CD4-positive, alpha-beta T cell (primary cell): ENCODE results near the gene ADIRF. TPM values are rescaled to one million over a fixed set of nuclear protein-coding genes. Genes with fewer than 3 reads are reported as not detected.
"Not testable (repeated sequence)": the region's sequence is repeated elsewhere in the genome, so short reads cannot be mapped to it uniquely, and the experiment has no call there.

Experiments
- ATAC-seq: fragments of 200-7000 bp; cut with Tn5 transposase; one replicate; pipeline ENCODE4 v1.10.0; 2022; ENCODE audit warnings: mild to moderate bottlenecking; ENCODE audit not compliant: poor library complexity
- CTCF ChIA-PET: fragments of 350-600 bp; sonication (Branson Sonifier 250); formaldehyde crosslinking; loops from one replicate; lab custom pipeline; 2021; ENCODE audit warnings: antibody characterized with exemption, inconsistent platforms; lab: Charles Lee
- POLR2A ChIA-PET: fragments of 350-600 bp; sonication (Branson Sonifier 250); formaldehyde crosslinking; loops from one replicate; lab custom pipeline; 2021; ENCODE audit warnings: antibody characterized with exemption, inconsistent platforms; lab: Charles Lee
- DNase-seq, 14 experiments: peaks; one replicate each; pipeline ENCODE4 v3.0.0-alpha.2; 2013 to 2020; ENCODE audit warnings: mixed read lengths in 2 of 14
- H3K27ac ChIP-seq, 2 donors: one replicate each; pipeline versions ENCODE4 v1.5.1 to v1.7.0; 2013; ENCODE audit warnings: low read length in 2 of 2, low read depth in 1 of 2, mild to moderate bottlenecking in 1 of 2
- H3K27me3 ChIP-seq, 2 experiments: 1 replicate in 1 of 2; 2 replicates in 1 of 2; pipeline versions ENCODE4 v1.6.1 to v1.7.0; 2013; ENCODE audit warnings: low read length in 2 of 2, control low read depth in 1 of 2, mild to moderate bottlenecking in 1 of 2, moderate library complexity in 1 of 2; ENCODE audit not compliant: insufficient read depth in 2 of 2, control insufficient read depth in 1 of 2
- H3K36me3 ChIP-seq: one replicate; pipeline ENCODE4 v1.6.1; 2013; ENCODE audit warnings: low read length, control low read depth; ENCODE audit not compliant: insufficient read depth
- H3K4me1 ChIP-seq: one replicate; pipeline ENCODE4 v1.6.1; 2013; ENCODE audit warnings: low read length, control low read depth; ENCODE audit not compliant: insufficient read depth
- H3K4me3 ChIP-seq: one replicate; pipeline ENCODE4 v1.5.1; 2013; ENCODE audit warnings: mild to moderate bottlenecking, low read length, moderate library complexity
- H3K9me3 ChIP-seq, 2 experiments: 1 replicate in 1 of 2; 2 replicates in 1 of 2; pipeline versions ENCODE4 v1.6.1 to v1.7.0; 2013; ENCODE audit warnings: low read length in 2 of 2, mild to moderate bottlenecking in 2 of 2, control low read depth in 1 of 2, moderate library complexity in 1 of 2; ENCODE audit not compliant: control insufficient read depth in 1 of 2, insufficient read depth in 1 of 2
- H3K27ac Mint-ChIP-seq: one replicate; pipeline ENCODE4 v1.8.0; 2020; ENCODE audit warnings: mixed read lengths
- H3K27me3 Mint-ChIP-seq: one replicate; pipeline ENCODE4 v1.8.0; 2021; ENCODE audit warnings: mixed read lengths
- H3K36me3 Mint-ChIP-seq: one replicate; pipeline ENCODE4 v1.8.0; 2021; ENCODE audit warnings: low read depth, mixed read lengths
- H3K4me1 Mint-ChIP-seq: one replicate; pipeline ENCODE4 v1.8.0; 2021; ENCODE audit warnings: low read depth, mixed read lengths
- H3K4me3 Mint-ChIP-seq: one replicate; pipeline ENCODE4 v1.8.0; 2020; ENCODE audit warnings: mild to moderate bottlenecking, mixed read lengths
- H3K9me3 Mint-ChIP-seq: one replicate; pipeline ENCODE4 v1.8.0; 2020; ENCODE audit warnings: mixed read lengths
- CTCF ChIP-seq: fragments of 200-600 bp; IDR thresholded peaks from one replicate; pipeline ENCODE4 v1.8.0; 2022; ENCODE audit warnings: antibody characterized with exemption, mild to moderate bottlenecking
- intact Hi-C, 2 experiments: fragments of 100-400 bp; cut with DNase I in 1 of 2; cut with micrococcal nuclease in 1 of 2; formaldehyde crosslinking; loops; one replicate each; pipeline versions ENCODE4 v1.15.1 to v1.9.0; 2023 to 2025; cut with DNase I, micrococcal nuclease
- total RNA-seq, 174 experiments: library from RNA in 2 of 174; stranded (reverse) in 2 of 174; gene quantifications; one replicate each; pipeline ENCODE4 v1.2.3 and lab custom pipeline; 2021 to 2026

ADIRF gene
- total RNA-seq, 2 experiments from 2014 or later = not detected

GRCh38 chr10:86931872-86932271, 36.4 kb upstream of the ADIRF start:
- no peaks in the 10 kb centered on the region for H3K36me3 ChIP-seq
- ATAC-seq (no peak), DNase-seq (no peak)
- H3K4me3 ChIP-seq = no peak overlapping the region
- CTCF ChIA-PET = no interaction called here
- H3K4me1 Mint-ChIP-seq = no peaks in the 10 kb centered on the region
- H3K27me3 ChIP-seq = no peaks in the 10 kb centered on the region
- H3K4me3 Mint-ChIP-seq = no peak overlapping the region
- H3K27ac Mint-ChIP-seq = no peak overlapping the region
- no peaks in the 10 kb centered on the region for H3K4me1 ChIP-seq
- H3K9me3 Mint-ChIP-seq = no peaks in the 10 kb centered on the region
- no peaks in the 10 kb centered on the region for H3K27me3 Mint-ChIP-seq
- H3K9me3 ChIP-seq = no peaks in the 10 kb centered on the region
- H3K27ac ChIP-seq = no peak overlapping the region
- no peaks in the 10 kb centered on the region for H3K36me3 Mint-ChIP-seq
- no peak for TF ChIP-seq CTCF
- intact Hi-C loops = no loop called here
- POLR2A ChIA-PET = no interaction called here

- DNase-seq (no peak), ATAC-seq (no peak)
- Histone ChIP-seq H3K36me3 (no peaks in the 10 kb centered on the region), H3K27me3 (no peaks in the 10 kb centered on the region), H3K9me3 (no peaks in the 10 kb centered on the region), H3K27ac (no peak overlapping the region), H3K4me3 (no peak overlapping the region), H3K4me1 (no peaks in the 10 kb centered on the region)
- Mint-ChIP-seq H3K9me3 (no peaks in the 10 kb centered on the region), H3K27me3 (no peaks in the 10 kb centered on the region), H3K4me1 (no peaks in the 10 kb centered on the region), H3K27ac (no peak overlapping the region), H3K36me3 (no peaks in the 10 kb centered on the region), H3K4me3 (no peak overlapping the region)
- intact Hi-C loops = no loop called here
- ChIA-PET CTCF (no interaction called here), POLR2A (no interaction called here)
- no peak for TF ChIP-seq CTCF
Measured at GRCh38 chr10:86932674-86933073, 35.6 kb upstream of the ADIRF start.

- H3K27ac ChIP-seq, intact Hi-C loops, H3K36me3 Mint-ChIP-seq, H3K36me3 ChIP-seq, H3K27me3 ChIP-seq, H3K27me3 Mint-ChIP-seq, H3K9me3 Mint-ChIP-seq, H3K4me1 ChIP-seq, H3K4me1 Mint-ChIP-seq, H3K4me3 Mint-ChIP-seq, POLR2A ChIA-PET, CTCF ChIA-PET, H3K27ac Mint-ChIP-seq, DNase-seq, H3K9me3 ChIP-seq, H3K4me3 ChIP-seq, ATAC-seq: not testable (repeated sequence)
Measured at GRCh38 chr10:86934162-86934711, 34.0 kb upstream of the ADIRF start.
